PC-3 (cell line): Measurements from ENCODE around the gene CCR5AS.

Experiments used
- EZH2 ChIP-seq: fragments of 300-600 bp; sonication (generic); IDR thresholded peaks from one replicate; pipeline ENCODE4 v1.6.1; 2017; ENCODE audit warnings: antibody characterized with exemption, mild to moderate bottlenecking, low read length; ENCODE audit not compliant: unreplicated experiment
- EZH2phosphoT487 ChIP-seq: fragments of 300-600 bp; sonication (generic); IDR thresholded peaks from 2 replicates; pipeline ENCODE4 v1.6.1; 2018; ENCODE audit warnings: mild to moderate bottlenecking, antibody characterized with exemption, low read length, borderline replicate concordance
- TF ChIP-seq, protein P1 (sequence below): fragments of 300-600 bp; sonication (generic); conservative IDR thresholded peaks from 2 replicates; pipeline ENCODE4 v1.5.1; 2017; ENCODE audit warnings: antibody characterized with exemption, low read depth, mild to moderate bottlenecking, low read length

DNA sequence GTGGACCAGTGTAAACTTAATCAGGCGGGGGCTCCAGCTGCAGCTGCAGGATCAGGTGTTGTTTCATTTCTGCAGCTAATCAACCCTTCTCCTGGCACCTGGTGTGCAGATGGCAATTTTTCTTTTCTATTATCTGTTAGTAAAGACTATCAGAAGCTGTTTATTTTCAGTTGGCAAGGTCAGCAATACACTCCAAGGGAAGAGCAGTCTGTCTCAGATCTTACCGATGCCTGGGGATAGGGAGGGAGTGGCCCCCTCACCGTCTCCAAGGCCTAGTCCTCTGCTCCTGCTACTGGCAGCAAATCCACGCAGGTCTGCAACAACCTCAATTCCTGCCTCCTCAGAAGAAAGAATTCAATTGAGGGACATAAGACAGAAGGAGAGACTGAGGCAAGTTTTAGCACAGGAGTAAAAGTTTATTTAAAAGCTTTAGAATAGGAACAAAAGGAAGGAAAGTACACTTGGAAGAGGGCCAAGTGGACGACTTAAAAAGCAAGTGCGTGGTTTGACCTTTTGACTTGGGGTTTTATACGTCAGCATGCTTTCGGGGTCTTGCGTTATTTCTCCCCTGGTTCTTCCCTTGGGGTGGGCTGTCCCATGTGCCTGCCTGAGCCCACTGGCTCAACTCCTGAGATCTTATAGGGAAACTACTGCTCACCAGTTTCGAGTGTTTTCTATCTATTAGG, 9.4 kb upstream of the CCR5AS start:
- TF ChIP-seq, protein P1, sequence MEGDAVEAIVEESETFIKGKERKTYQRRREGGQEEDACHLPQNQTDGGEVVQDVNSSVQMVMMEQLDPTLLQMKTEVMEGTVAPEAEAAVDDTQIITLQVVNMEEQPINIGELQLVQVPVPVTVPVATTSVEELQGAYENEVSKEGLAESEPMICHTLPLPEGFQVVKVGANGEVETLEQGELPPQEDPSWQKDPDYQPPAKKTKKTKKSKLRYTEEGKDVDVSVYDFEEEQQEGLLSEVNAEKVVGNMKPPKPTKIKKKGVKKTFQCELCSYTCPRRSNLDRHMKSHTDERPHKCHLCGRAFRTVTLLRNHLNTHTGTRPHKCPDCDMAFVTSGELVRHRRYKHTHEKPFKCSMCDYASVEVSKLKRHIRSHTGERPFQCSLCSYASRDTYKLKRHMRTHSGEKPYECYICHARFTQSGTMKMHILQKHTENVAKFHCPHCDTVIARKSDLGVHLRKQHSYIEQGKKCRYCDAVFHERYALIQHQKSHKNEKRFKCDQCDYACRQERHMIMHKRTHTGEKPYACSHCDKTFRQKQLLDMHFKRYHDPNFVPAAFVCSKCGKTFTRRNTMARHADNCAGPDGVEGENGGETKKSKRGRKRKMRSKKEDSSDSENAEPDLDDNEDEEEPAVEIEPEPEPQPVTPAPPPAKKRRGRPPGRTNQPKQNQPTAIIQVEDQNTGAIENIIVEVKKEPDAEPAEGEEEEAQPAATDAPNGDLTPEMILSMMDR, result no peak
- TF ChIP-seq EZH2phosphoT487 (no peak), EZH2 (no peak)
